IMR-90 (cell line): ENCODE results near the gene IER5. TPM values are rescaled to one million over a fixed set of nuclear protein-coding genes. Genes with fewer than 3 reads are reported as not detected.

Experiments used
- ATAC-seq: fragments of 200-7000 bp; cut with Tn5 transposase; 2 replicates; pipeline ENCODE4 v1.9.1; 2020; ENCODE audit warnings: low read depth, mild to moderate bottlenecking, moderate library complexity
- BruUV-seq: library from RNA; stranded (reverse); fragments of 400-500 nt; replicated peaks from 2 replicates; lab custom pipeline; 2021; lab: Mats Ljungman, UMichigan
- CTCF ChIA-PET: fragments of 300-600 bp; formaldehyde crosslinking; extraction: SDS; loops from one replicate; lab custom pipeline; 2021; ENCODE audit warnings: antibody characterized with exemption; lab: Yijun Ruan, JAX
- POLR2A ChIA-PET: fragments of 300-600 bp; sonication (Branson Sonifier 250); formaldehyde crosslinking; loops from one replicate; lab custom pipeline; 2022; ENCODE audit warnings: antibody characterized with exemption; ENCODE audit not compliant: unreplicated experiment; lab: Charles Lee
- DNase-seq: peaks from one replicate; pipeline ENCODE4 v3.0.0; 2013
- H2AFZ ChIP-seq: replicated peaks from 2 replicates; pipeline ENCODE3; 2013; ENCODE audit warnings: low read length, mild to moderate bottlenecking; ENCODE audit not compliant: poor library complexity
- H2AK5ac ChIP-seq: 2 replicates; pipeline ENCODE4 v1.6.1; 2013; ENCODE audit warnings: low read depth, low read length, inconsistent platforms
- H2AK9ac ChIP-seq: replicated peaks from 2 replicates; pipeline ENCODE3; 2013; ENCODE audit warnings: mild to moderate bottlenecking, low read depth, low read length, moderate library complexity; ENCODE audit not compliant: poor library complexity
- H2BK120ac ChIP-seq: 2 replicates; pipeline ENCODE4 v1.6.1; 2013; ENCODE audit warnings: low read depth, low read length, inconsistent platforms
- H2BK15ac ChIP-seq: 3 replicates; pipeline ENCODE4 v1.6.1; 2013; ENCODE audit warnings: low read depth, low read length, inconsistent platforms
- H2BK20ac ChIP-seq: 2 replicates; pipeline ENCODE4 v1.6.1; 2013; ENCODE audit warnings: low read depth, mild to moderate bottlenecking, inconsistent platforms, low read length, moderate library complexity
- H2BK5ac ChIP-seq: 2 replicates; pipeline ENCODE4 v1.6.1; 2013; ENCODE audit warnings: mild to moderate bottlenecking, low read depth, low read length, inconsistent platforms; ENCODE audit not compliant: poor library complexity, severe bottlenecking
- H3K14ac ChIP-seq: replicated peaks from 2 replicates; pipeline ENCODE4 v1.6.1; 2013; ENCODE audit warnings: low read depth, low read length, inconsistent platforms
- H3K18ac ChIP-seq: 2 replicates; pipeline ENCODE4 v1.6.1; 2013; ENCODE audit warnings: low read depth, low read length, control low read depth
- H3K23ac ChIP-seq: 2 replicates; pipeline ENCODE4 v1.6.1; 2013; ENCODE audit warnings: low read depth, low read length, inconsistent platforms
- H3K27ac ChIP-seq: 2 replicates; pipeline ENCODE4 v1.5.1; 2013; ENCODE audit warnings: mild to moderate bottlenecking, control low read depth, low read length; ENCODE audit not compliant: insufficient read depth
- H3K27me3 ChIP-seq: 2 replicates; pipeline ENCODE4 v1.6.1; 2013; ENCODE audit warnings: low read length; ENCODE audit not compliant: control insufficient read depth, insufficient read depth
- H3K36me3 ChIP-seq: 2 replicates; pipeline ENCODE4 v1.6.1; 2013; ENCODE audit warnings: low read length, mixed read lengths; ENCODE audit not compliant: control insufficient read depth, insufficient read depth
- H3K4ac ChIP-seq: 2 replicates; pipeline ENCODE4 v1.6.1; 2013; ENCODE audit warnings: low read depth, low read length, inconsistent platforms
- H3K4me1 ChIP-seq: 2 replicates; pipeline ENCODE4 v1.6.1; 2013; ENCODE audit warnings: low read length, mixed read lengths; ENCODE audit not compliant: control insufficient read depth, insufficient read depth
- H3K4me2 ChIP-seq: 2 replicates; pipeline ENCODE4 v1.6.1; 2013; ENCODE audit warnings: low read depth, mild to moderate bottlenecking, control low read depth, low read length, moderate library complexity
- H3K4me3 ChIP-seq: 2 replicates; pipeline ENCODE4 v1.5.1; 2013; ENCODE audit warnings: low read depth, mild to moderate bottlenecking, control low read depth, low read length, moderate library complexity; ENCODE audit not compliant: insufficient read depth
- H3K56ac ChIP-seq: 2 replicates; pipeline ENCODE4 v1.6.1; 2013; ENCODE audit warnings: low read length, inconsistent platforms; ENCODE audit not compliant: insufficient read depth; ENCODE audit errors: extremely low read depth
- H3K79me1 ChIP-seq, 2 experiments: 2 replicates each; pipeline ENCODE4 v1.6.1; 2013; ENCODE audit warnings: low read length in 2 of 2, inconsistent platforms in 1 of 2, low read depth in 1 of 2
- H3K9ac ChIP-seq: 2 replicates; pipeline ENCODE4 v1.6.1; 2013; ENCODE audit warnings: low read depth, low read length, control low read depth
- H3K9me1 ChIP-seq: 2 replicates; pipeline ENCODE4 v1.6.1; 2013; ENCODE audit warnings: low read length, inconsistent platforms; ENCODE audit not compliant: insufficient read depth
- H3K9me3 ChIP-seq: 2 replicates; pipeline ENCODE4 v1.6.1; 2013; ENCODE audit warnings: low read length; ENCODE audit not compliant: control insufficient read depth, insufficient read depth
- H4K20me1 ChIP-seq: 2 replicates; pipeline ENCODE4 v1.6.1; 2013; ENCODE audit warnings: low read length, inconsistent platforms; ENCODE audit not compliant: insufficient read depth
- H4K5ac ChIP-seq: 2 replicates; pipeline ENCODE4 v1.6.1; 2013; ENCODE audit warnings: mild to moderate bottlenecking, low read depth, low read length, control low read depth
- H4K8ac ChIP-seq, 2 experiments: 2 replicates each; pipeline ENCODE4 v1.6.1; 2013; ENCODE audit warnings: low read depth in 2 of 2, low read length in 2 of 2, control low read depth in 1 of 2, inconsistent platforms in 1 of 2
- H4K91ac ChIP-seq: 2 replicates; pipeline ENCODE4 v1.6.1; 2013; ENCODE audit warnings: low read depth, low read length, inconsistent platforms; ENCODE audit not compliant: insufficient read depth
- BHLHE40 ChIP-seq: fragments of 150-350 bp; IDR thresholded peaks from 2 replicates; pipeline ENCODE4 v1.6.1; 2016; ENCODE audit warnings: mild to moderate bottlenecking, low read depth, low read length
- CEBPB ChIP-seq: IDR thresholded peaks from 2 replicates; pipeline ENCODE4 v1.6.1; 2012; ENCODE audit warnings: low read depth, low read length, improper control_type of control experiment
- CHD1 ChIP-seq: IDR thresholded peaks from 2 replicates; pipeline ENCODE4 v1.6.1; 2012; ENCODE audit warnings: low read depth, low read length, improper control_type of control experiment
- CTCF ChIP-seq: conservative IDR thresholded peaks from 2 replicates; pipeline ENCODE4 v1.5.1; 2012; ENCODE audit warnings: mild to moderate bottlenecking, low read depth, low read length, improper control_type of control experiment
- FOS ChIP-seq: fragments of 150-350 bp; IDR thresholded peaks from 2 replicates; pipeline ENCODE4 v1.6.1; 2016; ENCODE audit warnings: low read depth, low read length
- MAFK ChIP-seq: IDR thresholded peaks from 2 replicates; pipeline ENCODE4 v1.6.1; 2012; ENCODE audit warnings: low read depth, low read length, improper control_type of control experiment
- MAZ ChIP-seq: IDR thresholded peaks from 2 replicates; pipeline ENCODE4 v1.6.1; 2012; ENCODE audit warnings: low read depth, mild to moderate bottlenecking, low read length, improper control_type of control experiment, moderate library complexity, borderline replicate concordance
- MXI1 ChIP-seq: IDR thresholded peaks from 2 replicates; pipeline ENCODE4 v1.6.1; 2012; ENCODE audit warnings: low read depth, mild to moderate bottlenecking, low read length, moderate library complexity, borderline replicate concordance
- NFE2L2 ChIP-seq: fragments of 150-350 bp; IDR thresholded peaks from 2 replicates; pipeline ENCODE4 v1.6.1; 2016; ENCODE audit warnings: low read depth, mild to moderate bottlenecking, low read length
- RAD21 ChIP-seq: IDR thresholded peaks from 2 replicates; pipeline ENCODE4 v1.6.1; 2012; ENCODE audit warnings: low read length, improper control_type of control experiment
- RCOR1 ChIP-seq: IDR thresholded peaks from 2 replicates; pipeline ENCODE4 v1.6.1; 2012; ENCODE audit warnings: mild to moderate bottlenecking, low read length, improper control_type of control experiment; ENCODE audit not compliant: insufficient replicate concordance
- RFX5 ChIP-seq: IDR thresholded peaks from 2 replicates; pipeline ENCODE4 v1.8.0; 2012; ENCODE audit warnings: low read depth, mild to moderate bottlenecking, low read length, moderate library complexity
- SMC3 ChIP-seq: fragments of 150-350 bp; IDR thresholded peaks from 2 replicates; pipeline ENCODE4 v1.6.1; 2016; ENCODE audit warnings: low read depth, mild to moderate bottlenecking, antibody characterized with exemption, low read length, moderate library complexity
- WGBS, 2 experiments: methylation state at CpG; one replicate each; pipeline versions ENCODE4 v1.1.5 to v1.1.7; 2013; ENCODE audit warnings: missing lambda C conversion rate in 2 of 2; ENCODE audit not compliant: insufficient read length in 1 of 2; ENCODE audit errors: extremely low coverage in 2 of 2; 5-methylcytosine and 5-hydroxymethylcytosine counted together
- dilution Hi-C: fragments of 300-500 bp; cut with HindIII; formaldehyde crosslinking; loops from one replicate; pipeline ENCODE4 v1.14.3; 2018; ENCODE audit warnings: low sequenced_read_pairs; ENCODE audit not compliant: unreplicated experiment
- in situ Hi-C: fragments of 300-500 bp; cut with MboI; formaldehyde crosslinking; loops from 3 replicates; pipeline ENCODE4 v1.14.3; 2019; ENCODE audit warnings: low sequenced_read_pairs, inconsistent platforms, mixed read lengths
- intact Hi-C: fragments of 100-400 bp; cut with micrococcal nuclease; formaldehyde crosslinking; loops from 2 replicates; pipeline ENCODE4 v1.10.0; 2022
- polyA plus RNA-seq, 3 experiments: library from polyadenylated mRNA; depleted of rRNA; stranded (reverse); fragments of >200 nt; gene quantifications; 2 replicates each; pipeline ENCODE4 v1.2.3, GENCODE V29; 2012; ENCODE audit warnings: low replicate concordance in 1 of 3
- total RNA-seq: library from RNA; depleted of rRNA; stranded (reverse); fragments of >200 nt; gene quantifications from 2 replicates; pipeline ENCODE4 v1.2.3, GENCODE V29; 2012
- TF ChIP-seq, protein P1 (sequence below): fragments of 150-350 bp; IDR thresholded peaks from 2 replicates; pipeline ENCODE4 v1.6.1; 2016; ENCODE audit warnings: low read depth, mild to moderate bottlenecking, low read length, moderate library complexity, borderline replicate concordance
- TF ChIP-seq, protein P2 (sequence below): fragments of 150-350 bp; IDR thresholded peaks from 2 replicates; pipeline ENCODE4 v1.6.1; 2017; ENCODE audit warnings: mild to moderate bottlenecking, antibody characterized with exemption, low read length, low read depth

Gene IER5
- total and polyA plus RNA-seq, 2 of the 4 experiments (the other 2 are of a cell fraction), result 15.8 to 27.1 TPM

GRCh38 chr1:181092883-181093458 lies 4.5 kb downstream of the IER5 start:
- H4K91ac ChIP-seq, result no peak overlapping the region
- no peak overlapping the region for H2BK5ac ChIP-seq
- H3K27me3 ChIP-seq, result no peaks in the 10 kb centered on the region
- peaks cover 20% of the 10 kb centered on the region for H3K4me1 ChIP-seq
- no peak overlapping the region for H4K8ac ChIP-seq
- peaks cover 13% of the 10 kb centered on the region; the same call in 1 of the 2 replicates for H3K9me1 ChIP-seq
- BruUV-seq, result no TSS peak
- in situ Hi-C loops (no loop called here), intact Hi-C loops (loop anchor here (5.0 kb wide), 2 partner anchors 71 to 211 kb away; partner anchors contain the start of gene STX6), dilution Hi-C loops (no loop called here)
- no CpG with 5 or more reads among the region's 4 CpGs for WGBS, 2 experiments
- no peak overlapping the region for H3K9ac ChIP-seq
- H3K4ac ChIP-seq, result no peak overlapping the region
- no peak overlapping the region for H2AK5ac ChIP-seq
- no peak overlapping the region for H4K5ac ChIP-seq
- no peak overlapping the region for H2BK15ac ChIP-seq
- no peak overlapping the region for H3K56ac ChIP-seq
- H3K4me3 ChIP-seq, result no peak overlapping the region
- H3K14ac ChIP-seq, result peak overlapping the region; percentile 1; the same call in 1 of the 2 replicates
- no peak for DNase-seq
- peaks cover 3% of the 10 kb centered on the region; the same call in 1 of the 2 replicates for H3K36me3 ChIP-seq
- peaks cover 64% of the 10 kb centered on the region for H4K20me1 ChIP-seq
- H2BK20ac ChIP-seq, result no peak overlapping the region
- H2BK120ac ChIP-seq, result no peak overlapping the region
- no peak overlapping the region for H2AK9ac ChIP-seq
- H3K9me3 ChIP-seq, result no peaks in the 10 kb centered on the region
- peaks cover 8 to 48% of the 10 kb centered on the region in 2 experiments; a peak in 3 of 4 replicates for H3K79me1 ChIP-seq
- no peak overlapping the region for H2AFZ ChIP-seq
- ATAC-seq, result no peak
- CTCF ChIA-PET, result interaction anchor here (0.5 to 2.1 kb wide), 2 partner anchors 41 to 49 kb away, joined by 4 to 14 read pairs; no protein-coding TSS in a partner anchor
- POLR2A ChIA-PET, result interaction anchor here (1.0 to 1.5 kb wide), 3 partner anchors 43 to 49 kb away, joined by 3 to 6 read pairs (median 4); no protein-coding TSS in a partner anchor
- H3K4me2 ChIP-seq, result peak overlapping the region; percentile 34; the same call in 1 of the 2 replicates
- H3K18ac ChIP-seq, result no peak overlapping the region
- H3K27ac ChIP-seq, result no peak overlapping the region
- peak overlapping the region; percentile 35; the same call in 1 of the 2 replicates for H3K23ac ChIP-seq
- TF ChIP-seq RFX5, result no peak
- TF ChIP-seq MXI1, result no peak
- TF ChIP-seq RAD21, result no peak
- no peak for TF ChIP-seq CTCF
- TF ChIP-seq MAFK, result no peak
- TF ChIP-seq NFE2L2, result no peak
- TF ChIP-seq BHLHE40, result no peak
- no peak for TF ChIP-seq CEBPB
- TF ChIP-seq MAZ, result no peak
- TF ChIP-seq FOS, result no peak
- TF ChIP-seq CHD1, result no peak
- TF ChIP-seq, protein P1, sequence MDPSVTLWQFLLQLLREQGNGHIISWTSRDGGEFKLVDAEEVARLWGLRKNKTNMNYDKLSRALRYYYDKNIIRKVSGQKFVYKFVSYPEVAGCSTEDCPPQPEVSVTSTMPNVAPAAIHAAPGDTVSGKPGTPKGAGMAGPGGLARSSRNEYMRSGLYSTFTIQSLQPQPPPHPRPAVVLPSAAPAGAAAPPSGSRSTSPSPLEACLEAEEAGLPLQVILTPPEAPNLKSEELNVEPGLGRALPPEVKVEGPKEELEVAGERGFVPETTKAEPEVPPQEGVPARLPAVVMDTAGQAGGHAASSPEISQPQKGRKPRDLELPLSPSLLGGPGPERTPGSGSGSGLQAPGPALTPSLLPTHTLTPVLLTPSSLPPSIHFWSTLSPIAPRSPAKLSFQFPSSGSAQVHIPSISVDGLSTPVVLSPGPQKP, result no peak
- no peak for TF ChIP-seq RCOR1
- TF ChIP-seq SMC3, result no peak
- TF ChIP-seq, protein P2, sequence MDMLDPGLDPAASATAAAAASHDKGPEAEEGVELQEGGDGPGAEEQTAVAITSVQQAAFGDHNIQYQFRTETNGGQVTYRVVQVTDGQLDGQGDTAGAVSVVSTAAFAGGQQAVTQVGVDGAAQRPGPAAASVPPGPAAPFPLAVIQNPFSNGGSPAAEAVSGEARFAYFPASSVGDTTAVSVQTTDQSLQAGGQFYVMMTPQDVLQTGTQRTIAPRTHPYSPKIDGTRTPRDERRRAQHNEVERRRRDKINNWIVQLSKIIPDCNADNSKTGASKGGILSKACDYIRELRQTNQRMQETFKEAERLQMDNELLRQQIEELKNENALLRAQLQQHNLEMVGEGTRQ, result no peak
